Fibroblast of lung (primary cell): ENCODE data around the gene ELMO1.

Experiments used
- CTCF ChIP-seq, 2 donors: IDR thresholded peaks in 1 of 2; conservative IDR thresholded peaks in 1 of 2; 1 replicate in 1 of 2; 2 replicates in 1 of 2; pipeline ENCODE4 v1.5.1; 2011 to 2012; ENCODE audit warnings: low read length in 2 of 2, control low read depth in 1 of 2, inconsistent platforms in 1 of 2, low read depth in 1 of 2, mild to moderate bottlenecking in 1 of 2
- EZH2 ChIP-seq: IDR thresholded peaks from 2 replicates; pipeline ENCODE4 v1.5.1; 2012; ENCODE audit warnings: low read length, control low read depth, mild to moderate bottlenecking; ENCODE audit errors: missing control alignments

- TF ChIP-seq CTCF (conservative IDR thresholded peaks at IDR 0.05 in 1 of 2, IDR thresholded peaks at IDR 0.05 in 1 of 2; ENCODE audit: low read depth in 1 of 2, low read length in 2 of 2) (no peak), EZH2 (no peak)
Measured at GRCh38 chr7:37482505-37482904, 33.8 kb upstream of the ELMO1 start.
